SK-N-MC (cell line): ENCODE measurements around the gene GMDS.

ENCODE experiments used
- DNase-seq: peaks from one replicate; pipeline ENCODE4 v3.0.0-alpha.2; 2011; ENCODE audit warnings: low read depth, low spot score
- H3K27ac ChIP-seq: fragments of 200-600 bp; sonication (generic); 2 replicates; pipeline ENCODE4 v1.5.1; 2016; ENCODE audit warnings: mixed run types
- H3K36me3 ChIP-seq: fragments of 200-600 bp; sonication (generic); 2 replicates; pipeline ENCODE4 v1.6.1; 2017; ENCODE audit warnings: antibody characterized with exemption, low read length, mixed read lengths; ENCODE audit not compliant: insufficient read depth
- H3K4me3 ChIP-seq: fragments of 200-600 bp; sonication (generic); 2 replicates; pipeline ENCODE4 v1.5.1; 2016
- H3K9ac ChIP-seq: fragments of 200-600 bp; sonication (generic); 2 replicates; pipeline ENCODE4 v1.8.0; 2017; ENCODE audit warnings: mixed run types, mixed read lengths; ENCODE audit not compliant: insufficient read length
- H3K9me3 ChIP-seq: fragments of 200-600 bp; sonication (generic); 2 replicates; pipeline ENCODE4 v1.6.1; 2017; ENCODE audit warnings: low read depth, mild to moderate bottlenecking, antibody characterized with exemption, low read length, moderate library complexity, mixed read lengths
- EZH2 ChIP-seq: fragments of 200-600 bp; sonication (generic); IDR thresholded peaks from one replicate; pipeline ENCODE4 v1.6.1; 2017; ENCODE audit warnings: antibody characterized with exemption
- FOXP2 ChIP-seq: optimal IDR thresholded peaks from 2 replicates; pipeline ENCODE3; 2011; ENCODE audit warnings: mild to moderate bottlenecking, moderate library complexity; ENCODE audit not compliant: insufficient read depth; ENCODE audit errors: extremely low read length, control extremely low read depth
- POLR2AphosphoS5 ChIP-seq: IDR thresholded peaks from 2 replicates; pipeline ENCODE4 v1.6.1; 2012; ENCODE audit warnings: mild to moderate bottlenecking, low read depth, low read length, borderline replicate concordance

Gene GMDS

GRCh38 chr6:1855890-1856289 is 389.5 kb downstream of the GMDS start:
- H3K36me3 ChIP-seq: no peaks in the 10 kb centered on the region
- DNase-seq: no peak
- no peak for TF ChIP-seq FOXP2
- TF ChIP-seq POLR2AphosphoS5: no peak
- TF ChIP-seq EZH2: no peak
- H3K9ac ChIP-seq: no peak overlapping the region
- H3K9me3 ChIP-seq: no peaks in the 10 kb centered on the region
- H3K4me3 ChIP-seq: peak overlapping the region; percentile 50
- peak overlapping the region; percentile 38; the same call in 1 of the 2 replicates for H3K27ac ChIP-seq

- Histone ChIP-seq H3K27ac (no peak overlapping the region), H3K9me3 (no peaks in the 10 kb centered on the region), H3K36me3 (no peaks in the 10 kb centered on the region), H3K4me3 (no peak overlapping the region), H3K9ac (no peak overlapping the region)
- DNase-seq: no peak
- TF ChIP-seq EZH2: no peak
- TF ChIP-seq FOXP2: no peak
Observed at GRCh38 chr6:1854296-1854695, 391.1 kb downstream of the GMDS start.

- DNase-seq: no peak
- no peak overlapping the region for H3K4me3 ChIP-seq
- H3K9ac ChIP-seq: no peak overlapping the region
- H3K36me3 ChIP-seq: no peaks in the 10 kb centered on the region
- H3K27ac ChIP-seq: no peak overlapping the region
- TF ChIP-seq EZH2: no peak
- TF ChIP-seq FOXP2: no peak
- TF ChIP-seq POLR2AphosphoS5: no peak
- H3K9me3 ChIP-seq: no peaks in the 10 kb centered on the region
Observed at GRCh38 chr6:1853761-1854160, 391.6 kb downstream of the GMDS start.

GRCh38 chr6:1851681-1852456 is 393.5 kb downstream of the GMDS start:
- Histone ChIP-seq H3K4me3 (no peak overlapping the region), H3K9me3 (no peaks in the 10 kb centered on the region), H3K27ac (no peak overlapping the region), H3K9ac (no peak overlapping the region), H3K36me3 (no peaks in the 10 kb centered on the region)
- DNase-seq: no peak
- no peak for TF ChIP-seq POLR2AphosphoS5
- no peak for TF ChIP-seq FOXP2
- TF ChIP-seq EZH2: no peak

- Histone ChIP-seq H3K4me3 (no peak overlapping the region), H3K27ac (no peak overlapping the region), H3K9ac (no peak overlapping the region), H3K36me3 (no peaks in the 10 kb centered on the region), H3K9me3 (no peaks in the 10 kb centered on the region)
- DNase-seq: no peak
- no peak for TF ChIP-seq EZH2
- no peak for TF ChIP-seq FOXP2
- TF ChIP-seq POLR2AphosphoS5: no peak
Observed at GRCh38 chr6:1850840-1851157, 394.6 kb downstream of the GMDS start.

GRCh38 chr6:1850121-1850839 is 395.1 kb downstream of the GMDS start:
- H3K36me3 ChIP-seq: no peaks in the 10 kb centered on the region
- TF ChIP-seq FOXP2 (no peak), POLR2AphosphoS5 (no peak)
- no peaks in the 10 kb centered on the region for H3K9me3 ChIP-seq
- no peak overlapping the region for H3K27ac ChIP-seq
- no peak overlapping the region for H3K4me3 ChIP-seq
- H3K9ac ChIP-seq: no peak overlapping the region
- no peak for DNase-seq

GRCh38 chr6:1849691-1850090 is 395.7 kb downstream of the GMDS start:
- H3K9me3 ChIP-seq: no peaks in the 10 kb centered on the region; the same call in 1 of the 2 replicates
- H3K36me3 ChIP-seq: no peaks in the 10 kb centered on the region
- no peak for DNase-seq
- TF ChIP-seq POLR2AphosphoS5 (no peak), EZH2 (no peak), FOXP2 (no peak)
- H3K27ac ChIP-seq: no peak overlapping the region
- H3K9ac ChIP-seq: no peak overlapping the region
- H3K4me3 ChIP-seq: no peak overlapping the region

GRCh38 chr6:1848752-1849151 is 396.7 kb downstream of the GMDS start:
- no peak for DNase-seq
- H3K36me3 ChIP-seq: no peaks in the 10 kb centered on the region
- TF ChIP-seq POLR2AphosphoS5 (no peak), EZH2 (no peak), FOXP2 (no peak)
- H3K9me3 ChIP-seq: no peaks in the 10 kb centered on the region; the same call in 1 of the 2 replicates
- no peak overlapping the region for H3K9ac ChIP-seq
- H3K27ac ChIP-seq: no peak overlapping the region
- H3K4me3 ChIP-seq: no peak overlapping the region
